C4-2B (cell line): ENCODE data around the gene STIM1.

ENCODE experiments used
- H3K27ac ChIP-seq: fragments of 450-650 bp; 2 replicates; pipeline ENCODE4 v1.5.1; 2017
- CTCF ChIP-seq: fragments of 450-650 bp; conservative IDR thresholded peaks from 2 replicates; pipeline ENCODE4 v1.5.1; 2017; ENCODE audit warnings: mild to moderate bottlenecking
- ZFX ChIP-seq: fragments of 450-650 bp; IDR thresholded peaks from 2 replicates; pipeline ENCODE4 v1.6.1; 2017

STIM1 gene

GRCh38 chr11:3879216-3879966 is 23.9 kb downstream of the STIM1 start:
- no peak overlapping the region for H3K27ac ChIP-seq
- TF ChIP-seq ZFX: no peak
- no peak for TF ChIP-seq CTCF

GRCh38 chr11:3879967-3880542 is 24.6 kb downstream of the STIM1 start:
- TF ChIP-seq ZFX (no peak), CTCF (no peak)
- H3K27ac ChIP-seq: no peak overlapping the region

GRCh38 chr11:3880724-3881123 is 25.3 kb downstream of the STIM1 start:
- TF ChIP-seq ZFX: no peak
- no peak for TF ChIP-seq CTCF
- H3K27ac ChIP-seq: no peak overlapping the region

- no peak for TF ChIP-seq CTCF
- no peak for TF ChIP-seq ZFX
Measured at GRCh38 chr11:3882655-3883054, 27.2 kb downstream of the STIM1 start.

GRCh38 chr11:3885855-3886254 is 30.4 kb downstream of the STIM1 start:
- no peak overlapping the region for H3K27ac ChIP-seq
- TF ChIP-seq ZFX (no peak), CTCF (no peak)

More at GRCh38 chr11:3882655-3883054, 27.2 kb downstream of the STIM1 start:
- no peak overlapping the region for H3K27ac ChIP-seq

GRCh38 chr11:3886985-3887384 is 31.5 kb downstream of the STIM1 start:
- no peak overlapping the region for H3K27ac ChIP-seq
- TF ChIP-seq ZFX: no peak
- TF ChIP-seq CTCF: no peak

GRCh38 chr11:3888876-3889275 is 33.4 kb downstream of the STIM1 start:
- TF ChIP-seq ZFX (no peak), CTCF (no peak)
- H3K27ac ChIP-seq: no peak overlapping the region
